Measurements from ENCODE around the gene KCNQ1. TPM values are rescaled to one million over a fixed set of nuclear protein-coding genes. Genes with fewer than 3 reads are reported as not detected.

The KCNQ1 gene
- total and polyA plus RNA-seq, 2 experiments from 2014 or later: not detected

DNA sequence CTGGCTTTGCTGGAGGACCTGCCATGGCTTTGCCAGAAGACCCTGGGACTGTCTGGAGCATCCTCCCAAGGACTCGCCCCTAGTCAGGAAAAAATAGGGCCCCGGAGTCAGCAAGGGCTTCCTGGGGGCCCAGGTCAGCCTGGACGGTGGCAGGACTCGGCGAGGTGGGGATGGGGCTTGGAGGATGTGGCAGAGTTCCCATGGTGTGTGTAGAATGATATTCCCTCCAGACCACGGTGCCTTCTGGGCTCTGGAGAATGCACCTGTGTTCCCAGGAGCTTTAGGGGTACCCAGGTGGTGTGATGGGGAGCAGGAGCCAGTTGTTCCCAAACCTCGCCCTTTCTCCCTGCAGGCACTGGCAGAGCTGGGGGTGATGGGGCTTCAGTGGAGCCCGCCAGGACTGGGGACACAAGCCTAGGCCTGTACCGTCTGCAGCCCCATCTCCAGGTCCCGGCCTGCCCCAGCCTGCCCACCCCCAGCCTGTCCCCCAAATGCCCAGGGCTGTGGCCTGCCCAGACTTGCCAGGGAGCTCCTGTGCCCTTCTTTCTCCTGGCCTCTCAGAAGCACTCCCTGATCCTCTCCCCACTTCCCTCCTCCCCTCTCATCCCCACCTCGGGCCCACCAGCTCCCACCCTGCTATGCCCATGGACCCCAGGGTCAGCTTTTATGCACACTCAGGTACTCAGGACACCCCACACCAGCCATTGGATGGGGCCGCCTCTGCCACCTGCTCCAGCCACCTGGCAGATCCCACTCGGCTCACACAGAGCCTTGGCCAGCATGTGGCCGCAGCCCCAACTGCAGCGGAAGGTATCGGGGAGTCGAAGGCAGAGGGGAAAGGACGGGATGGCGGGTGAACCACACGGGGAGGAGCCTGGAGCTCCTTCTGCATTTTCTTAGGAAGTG lies 358.6 kb downstream of the KCNQ1 start:
- Histone ChIP-seq H3K4me2 (ENCODE audit: unreplicated experiment) (no peak overlapping the region), H3K27me3 (replicated peaks; ENCODE audit: insufficient read depth) (peaks cover 30% of the 10 kb centered on the region), H3K4me3 (no peak overlapping the region), H3K36me3 (ENCODE audit: low read depth) (no peaks in the 10 kb centered on the region), H2AFZ (no peak overlapping the region), H4K20me1 (ENCODE audit: insufficient read depth) (no peaks in the 10 kb centered on the region), H3K4me1 (ENCODE audit: insufficient read depth) (no peaks in the 10 kb centered on the region), H3K9ac (no peak overlapping the region), H3K9me2 (ENCODE audit: insufficient read depth) (no peaks in the 10 kb centered on the region), H3F3A (ENCODE audit: insufficient read depth) (no peaks in the 10 kb centered on the region), H3K79me2 (ENCODE audit: insufficient read depth) (no peaks in the 10 kb centered on the region), H3K9me3 (ENCODE audit: low read depth) (no peaks in the 10 kb centered on the region), H3K27ac (no peak overlapping the region)
- in situ Hi-C loops (cut with MboI): no loop called here
- no peak for DNase-seq
- 73 to 78% methylated on average over 18 to 20 of the region's 20 CpGs for WGBS, 2 experiments (ENCODE audit: low coverage in 1 of 2, low lambda C conversion rate in 2 of 2, missing lambda C conversion rate in 2 of 2)
- TF ChIP-seq EZH2 (IDR thresholded peaks at IDR 0.05; ENCODE audit: insufficient read depth, poor library complexity, severe bottlenecking) (no peak), EZH2phosphoT487 (IDR thresholded peaks at IDR 0.05; ENCODE audit: insufficient read depth, low read depth) (no peak)

DNA sequence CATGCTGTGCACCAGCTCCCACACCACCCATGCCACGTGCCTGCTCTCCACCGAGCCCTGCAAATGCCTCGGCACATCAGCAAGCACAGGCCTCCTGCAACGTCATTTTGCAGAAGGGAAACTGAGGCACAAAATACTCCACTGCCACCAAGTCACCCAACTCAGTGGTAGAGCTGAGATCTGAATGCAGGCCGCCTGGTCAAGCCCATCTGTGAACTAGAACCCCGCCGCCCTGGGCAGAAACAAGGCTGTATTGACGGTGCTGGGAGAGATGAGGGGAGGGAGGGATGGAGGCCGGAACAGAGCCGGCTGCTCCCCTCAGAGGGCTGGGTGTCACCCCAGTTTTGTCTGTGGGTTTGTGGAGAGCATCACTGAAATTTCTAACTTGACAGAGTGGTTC lies 359.4 kb downstream of the KCNQ1 start:
- no peaks in the 10 kb centered on the region for H3K9me2 ChIP-seq (ENCODE audit: insufficient read depth)
- 65 to 67% methylated on average over 10 of the region's 10 CpGs for WGBS, 2 experiments (ENCODE audit: low coverage in 1 of 2, low lambda C conversion rate in 2 of 2, missing lambda C conversion rate in 2 of 2)
- TF ChIP-seq EZH2phosphoT487 (IDR thresholded peaks at IDR 0.05; ENCODE audit: insufficient read depth, low read depth) (no peak), EZH2 (IDR thresholded peaks at IDR 0.05; ENCODE audit: insufficient read depth, poor library complexity, severe bottlenecking) (no peak)
- no peaks in the 10 kb centered on the region for H3K36me3 ChIP-seq (ENCODE audit: low read depth)
- H3K4me2 ChIP-seq (ENCODE audit: unreplicated experiment): no peak overlapping the region
- no peak for DNase-seq
- H3K79me2 ChIP-seq (ENCODE audit: insufficient read depth): no peaks in the 10 kb centered on the region
- in situ Hi-C loops (cut with MboI): no loop called here
- peaks cover 32% of the 10 kb centered on the region for H3K27me3 ChIP-seq (replicated peaks; ENCODE audit: insufficient read depth)
- no peaks in the 10 kb centered on the region for H3K9me3 ChIP-seq (ENCODE audit: low read depth)
- H3F3A ChIP-seq (ENCODE audit: insufficient read depth): no peaks in the 10 kb centered on the region
- H2AFZ ChIP-seq: no peak overlapping the region
- no peaks in the 10 kb centered on the region for H3K4me1 ChIP-seq (ENCODE audit: insufficient read depth)
- H4K20me1 ChIP-seq (ENCODE audit: insufficient read depth): no peaks in the 10 kb centered on the region
- no peak overlapping the region for H3K4me3 ChIP-seq
- no peak overlapping the region for H3K27ac ChIP-seq
- H3K9ac ChIP-seq: no peak overlapping the region

DNA sequence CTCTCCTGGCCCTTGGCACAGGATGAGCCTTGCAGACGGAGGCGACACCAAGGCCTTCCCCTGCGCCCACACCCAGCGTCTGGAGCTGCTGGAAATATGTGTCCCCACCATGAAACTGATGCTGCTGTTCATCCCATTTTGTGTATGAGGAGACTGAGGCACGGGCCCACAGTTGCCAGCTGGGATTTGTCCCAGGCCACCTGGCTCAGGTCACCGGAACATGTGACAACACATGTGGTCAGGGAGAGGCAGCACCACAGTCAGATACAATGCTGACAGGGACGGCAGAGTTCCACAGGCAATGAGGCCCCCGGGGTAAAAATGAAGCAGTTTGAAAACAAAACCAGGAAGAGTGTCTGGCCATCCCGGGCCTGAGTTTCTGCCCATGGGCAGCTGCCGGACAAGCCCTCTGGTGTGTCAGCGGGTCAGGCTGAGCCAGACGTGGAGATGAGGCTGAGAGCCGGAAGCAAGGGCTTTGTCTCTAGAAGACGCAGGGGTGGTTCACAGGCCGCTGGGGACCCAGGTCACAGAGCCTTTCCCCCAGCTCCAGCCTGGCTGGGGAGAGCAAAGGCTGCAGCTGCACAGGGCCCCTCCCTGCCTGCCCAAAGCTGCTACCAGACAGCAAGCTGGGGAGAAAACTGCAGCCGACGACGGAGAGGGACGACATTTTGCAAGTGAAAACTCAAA lies 360.0 kb downstream of the KCNQ1 start:
- WGBS, 2 experiments (ENCODE audit: low coverage in 1 of 2, low lambda C conversion rate in 2 of 2, missing lambda C conversion rate in 2 of 2): 78 to 80% methylated on average over 18 to 19 of the region's 19 CpGs
- H3K9ac ChIP-seq: no peak overlapping the region
- no peak for DNase-seq
- no peaks in the 10 kb centered on the region for H3K9me2 ChIP-seq (ENCODE audit: insufficient read depth)
- H3K4me1 ChIP-seq (ENCODE audit: insufficient read depth): no peaks in the 10 kb centered on the region
- no peaks in the 10 kb centered on the region for H3K9me3 ChIP-seq (ENCODE audit: low read depth)
- no peak overlapping the region for H2AFZ ChIP-seq
- no peaks in the 10 kb centered on the region for H4K20me1 ChIP-seq (ENCODE audit: insufficient read depth)
- no peaks in the 10 kb centered on the region for H3K36me3 ChIP-seq (ENCODE audit: low read depth)
- no peak for TF ChIP-seq EZH2 (IDR thresholded peaks at IDR 0.05; ENCODE audit: insufficient read depth, poor library complexity, severe bottlenecking)
- TF ChIP-seq EZH2phosphoT487 (IDR thresholded peaks at IDR 0.05; ENCODE audit: insufficient read depth, low read depth): no peak
- no peaks in the 10 kb centered on the region for H3K79me2 ChIP-seq (ENCODE audit: insufficient read depth)
- no peak overlapping the region for H3K4me3 ChIP-seq
- H3K27ac ChIP-seq: no peak overlapping the region
- no peaks in the 10 kb centered on the region for H3F3A ChIP-seq (ENCODE audit: insufficient read depth)
- H3K27me3 ChIP-seq (replicated peaks; ENCODE audit: insufficient read depth): peaks cover 39% of the 10 kb centered on the region
- in situ Hi-C loops (cut with MboI): no loop called here
- no peak overlapping the region for H3K4me2 ChIP-seq (ENCODE audit: unreplicated experiment)

DNA sequence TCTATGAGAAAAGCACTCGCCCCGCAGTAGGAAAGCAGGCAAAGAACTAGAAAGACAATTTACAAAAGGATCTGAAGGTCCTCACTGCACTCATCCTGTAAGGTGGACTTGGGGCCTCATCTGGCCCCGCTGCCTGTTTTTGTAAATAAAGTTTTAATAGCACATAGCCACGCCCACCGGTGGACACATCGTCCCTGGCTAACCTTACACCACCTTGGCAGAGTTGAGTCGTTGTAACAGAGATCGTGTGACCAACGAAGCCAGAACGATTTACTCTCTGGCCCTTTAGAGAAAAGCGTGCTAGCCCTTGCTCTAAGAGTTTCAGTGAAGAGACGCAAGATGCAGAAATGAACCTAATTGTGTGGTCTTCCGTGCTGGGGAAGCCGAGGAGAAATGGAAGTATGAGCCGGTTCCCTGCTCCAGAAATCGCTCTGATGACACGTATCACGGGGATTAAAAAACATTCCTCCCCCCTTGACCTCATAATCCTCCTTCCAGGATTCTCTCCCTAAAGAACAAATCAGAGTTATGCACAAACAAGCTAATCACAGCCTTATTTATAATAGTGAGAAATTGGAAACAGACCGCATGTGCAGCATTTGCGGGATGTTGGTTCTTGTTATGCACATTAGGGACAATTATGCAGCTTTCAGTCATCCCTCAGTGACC lies 360.7 kb downstream of the KCNQ1 start:
- no peak overlapping the region for H3K27ac ChIP-seq
- no peaks in the 10 kb centered on the region for H3K36me3 ChIP-seq (ENCODE audit: low read depth)
- no peak overlapping the region for H3K4me2 ChIP-seq (ENCODE audit: unreplicated experiment)
- H3K4me1 ChIP-seq (ENCODE audit: insufficient read depth): no peaks in the 10 kb centered on the region
- H2AFZ ChIP-seq: no peak overlapping the region
- no peak for DNase-seq
- no peaks in the 10 kb centered on the region for H4K20me1 ChIP-seq (ENCODE audit: insufficient read depth)
- 53 to 64% methylated on average over 20 of the region's 20 CpGs for WGBS, 2 experiments (ENCODE audit: low coverage in 1 of 2, low lambda C conversion rate in 2 of 2, missing lambda C conversion rate in 2 of 2)
- H3K27me3 ChIP-seq (replicated peaks; ENCODE audit: insufficient read depth): peaks cover 44% of the 10 kb centered on the region
- H3K9ac ChIP-seq: no peak overlapping the region
- no peaks in the 10 kb centered on the region for H3K9me3 ChIP-seq (ENCODE audit: low read depth)
- in situ Hi-C loops (cut with MboI): no loop called here
- no peak overlapping the region for H3K4me3 ChIP-seq
- H3F3A ChIP-seq (ENCODE audit: insufficient read depth): no peaks in the 10 kb centered on the region
- H3K79me2 ChIP-seq (ENCODE audit: insufficient read depth): no peaks in the 10 kb centered on the region
- TF ChIP-seq EZH2 (IDR thresholded peaks at IDR 0.05; ENCODE audit: insufficient read depth, poor library complexity, severe bottlenecking): no peak
- TF ChIP-seq EZH2phosphoT487 (IDR thresholded peaks at IDR 0.05; ENCODE audit: insufficient read depth, low read depth): no peak
- H3K9me2 ChIP-seq (ENCODE audit: insufficient read depth): no peaks in the 10 kb centered on the region
